CD4-positive, alpha-beta T cell (primary cell): Measurements from ENCODE around the gene TPP2. TPM values are rescaled to one million over a fixed set of nuclear protein-coding genes. Genes with fewer than 3 reads are reported as not detected.

Experiments used
- ATAC-seq: fragments of 200-7000 bp; cut with Tn5 transposase; one replicate; pipeline ENCODE4 v1.10.0; 2022; ENCODE audit warnings: mild to moderate bottlenecking; ENCODE audit not compliant: poor library complexity
- CTCF ChIA-PET: fragments of 350-600 bp; sonication (Branson Sonifier 250); formaldehyde crosslinking; loops from one replicate; lab custom pipeline; 2021; ENCODE audit warnings: antibody characterized with exemption, inconsistent platforms; lab: Charles Lee
- POLR2A ChIA-PET: fragments of 350-600 bp; sonication (Branson Sonifier 250); formaldehyde crosslinking; loops from one replicate; lab custom pipeline; 2021; ENCODE audit warnings: antibody characterized with exemption, inconsistent platforms; lab: Charles Lee
- DNase-seq, 14 experiments: peaks; one replicate each; pipeline ENCODE4 v3.0.0-alpha.2; 2013 to 2020; ENCODE audit warnings: mixed read lengths in 2 of 14
- H3K27ac ChIP-seq, 2 donors: one replicate each; pipeline versions ENCODE4 v1.5.1 to v1.7.0; 2013; ENCODE audit warnings: low read length in 2 of 2, low read depth in 1 of 2, mild to moderate bottlenecking in 1 of 2
- H3K27me3 ChIP-seq, 2 experiments: 1 replicate in 1 of 2; 2 replicates in 1 of 2; pipeline versions ENCODE4 v1.6.1 to v1.7.0; 2013; ENCODE audit warnings: low read length in 2 of 2, control low read depth in 1 of 2, mild to moderate bottlenecking in 1 of 2, moderate library complexity in 1 of 2; ENCODE audit not compliant: insufficient read depth in 2 of 2, control insufficient read depth in 1 of 2
- H3K36me3 ChIP-seq: one replicate; pipeline ENCODE4 v1.6.1; 2013; ENCODE audit warnings: low read length, control low read depth; ENCODE audit not compliant: insufficient read depth
- H3K4me1 ChIP-seq: one replicate; pipeline ENCODE4 v1.6.1; 2013; ENCODE audit warnings: low read length, control low read depth; ENCODE audit not compliant: insufficient read depth
- H3K4me3 ChIP-seq: one replicate; pipeline ENCODE4 v1.5.1; 2013; ENCODE audit warnings: mild to moderate bottlenecking, low read length, moderate library complexity
- H3K9me3 ChIP-seq, 2 experiments: 1 replicate in 1 of 2; 2 replicates in 1 of 2; pipeline versions ENCODE4 v1.6.1 to v1.7.0; 2013; ENCODE audit warnings: low read length in 2 of 2, mild to moderate bottlenecking in 2 of 2, control low read depth in 1 of 2, moderate library complexity in 1 of 2; ENCODE audit not compliant: control insufficient read depth in 1 of 2, insufficient read depth in 1 of 2
- H3K27ac Mint-ChIP-seq: one replicate; pipeline ENCODE4 v1.8.0; 2020; ENCODE audit warnings: mixed read lengths
- H3K27me3 Mint-ChIP-seq: one replicate; pipeline ENCODE4 v1.8.0; 2021; ENCODE audit warnings: mixed read lengths
- H3K36me3 Mint-ChIP-seq: one replicate; pipeline ENCODE4 v1.8.0; 2021; ENCODE audit warnings: low read depth, mixed read lengths
- H3K4me1 Mint-ChIP-seq: one replicate; pipeline ENCODE4 v1.8.0; 2021; ENCODE audit warnings: low read depth, mixed read lengths
- H3K4me3 Mint-ChIP-seq: one replicate; pipeline ENCODE4 v1.8.0; 2020; ENCODE audit warnings: mild to moderate bottlenecking, mixed read lengths
- H3K9me3 Mint-ChIP-seq: one replicate; pipeline ENCODE4 v1.8.0; 2020; ENCODE audit warnings: mixed read lengths
- CTCF ChIP-seq: fragments of 200-600 bp; IDR thresholded peaks from one replicate; pipeline ENCODE4 v1.8.0; 2022; ENCODE audit warnings: antibody characterized with exemption, mild to moderate bottlenecking
- intact Hi-C, 2 experiments: fragments of 100-400 bp; cut with DNase I in 1 of 2; cut with micrococcal nuclease in 1 of 2; formaldehyde crosslinking; loops; one replicate each; pipeline versions ENCODE4 v1.15.1 to v1.9.0; 2023 to 2025; cut with DNase I, micrococcal nuclease
- total RNA-seq, 174 experiments: library from RNA in 2 of 174; stranded (reverse) in 2 of 174; gene quantifications; one replicate each; pipeline ENCODE4 v1.2.3 and lab custom pipeline; 2021 to 2026

Gene TPP2
- total RNA-seq, 2 experiments from 2014 or later, result 146 to 147 TPM

GRCh38 chr13:102694937-102695336, 98.2 kb downstream of the TPP2 start, which contains the start of gene METTL21C:
Gene METTL21C (minus strand): TSS chr13:102695044. CDS start chr13:102694498, 546 bp downstream.
- ATAC-seq, result no peak
- no peaks in the 10 kb centered on the region for H3K36me3 ChIP-seq
- intact Hi-C loops, result no loop called here

GRCh38 chr13:102696465-102696864, 99.7 kb downstream of the TPP2 start:
- Histone ChIP-seq H3K9me3 (no peaks in the 10 kb centered on the region), H3K27ac (no peak overlapping the region), H3K27me3 (peaks cover 0 to 2% of the 10 kb centered on the region in 2 experiments), H3K36me3 (no peaks in the 10 kb centered on the region), H3K4me1 (no peaks in the 10 kb centered on the region), H3K4me3 (no peak overlapping the region)
- no peak overlapping the region for H3K4me3 Mint-ChIP-seq
- DNase-seq, result no peak
- POLR2A ChIA-PET, result no interaction called here
- peaks cover 3% of the 10 kb centered on the region for H3K9me3 Mint-ChIP-seq
- no peaks in the 10 kb centered on the region for H3K36me3 Mint-ChIP-seq
- H3K27ac Mint-ChIP-seq, result no peak overlapping the region
- TF ChIP-seq CTCF, result no peak
- H3K27me3 Mint-ChIP-seq, result peaks cover 56% of the 10 kb centered on the region
- no peaks in the 10 kb centered on the region for H3K4me1 Mint-ChIP-seq
- intact Hi-C loops, result no loop called here
- CTCF ChIA-PET, result no interaction called here
- no peak for ATAC-seq

More at GRCh38 chr13:102694937-102695336, 98.2 kb downstream of the TPP2 start, which contains the start of gene METTL21C:
- POLR2A ChIA-PET, result no interaction called here
- Mint-ChIP-seq H3K9me3 (peaks cover 3% of the 10 kb centered on the region), H3K36me3 (no peaks in the 10 kb centered on the region), H3K27ac (no peak within 1 kb of the TSS), H3K4me1 (no peaks in the 10 kb centered on the region), H3K27me3 (peaks cover 60% of the 10 kb centered on the region), H3K4me3 (no peak within 1 kb of the TSS)
- H3K27me3 ChIP-seq, result peaks cover 0 to 2% of the 10 kb centered on the region in 2 experiments
- CTCF ChIA-PET, result no interaction called here
- no peaks in the 10 kb centered on the region for H3K9me3 ChIP-seq
- no peaks in the 10 kb centered on the region for H3K4me1 ChIP-seq
- TF ChIP-seq CTCF, result no peak
- no peak within 1 kb of the TSS for H3K27ac ChIP-seq
- no peak within 1 kb of the TSS for H3K4me3 ChIP-seq
- DNase-seq, result no peak

GRCh38 chr13:102697264-102697663, 100.5 kb downstream of the TPP2 start:
- Mint-ChIP-seq H3K9me3 (peaks cover 3% of the 10 kb centered on the region), H3K27me3 (peaks cover 50% of the 10 kb centered on the region), H3K4me3 (no peak overlapping the region), H3K36me3 (no peaks in the 10 kb centered on the region), H3K4me1 (no peaks in the 10 kb centered on the region), H3K27ac (no peak overlapping the region)
- no peak for TF ChIP-seq CTCF
- H3K27me3 ChIP-seq, result peaks cover 0 to 2% of the 10 kb centered on the region in 2 experiments
- H3K4me3 ChIP-seq, result no peak overlapping the region
- H3K36me3 ChIP-seq, result no peaks in the 10 kb centered on the region
- H3K27ac ChIP-seq, result no peak overlapping the region
- DNase-seq, result no peak
- H3K4me1 ChIP-seq, result no peaks in the 10 kb centered on the region
- ATAC-seq, result no peak
- intact Hi-C loops, result no loop called here
- ChIA-PET POLR2A (no interaction called here), CTCF (no interaction called here)
- H3K9me3 ChIP-seq, result no peaks in the 10 kb centered on the region
